ENCODE data around the gene FAM8A1. TPM values are rescaled to one million over a fixed set of nuclear protein-coding genes. Genes with fewer than 3 reads are reported as not detected.

The FAM8A1 gene
- total RNA-seq, 2 experiments from 2014 or later = 7.0 to 9.0 TPM

- Mint-ChIP-seq H3K4me1 (peaks cover 10% of the 10 kb centered on the region), H3K4me3 (no peak overlapping the region), H3K27me3 (no peaks in the 10 kb centered on the region), H3K27ac (no peak overlapping the region), H3K36me3 (peaks cover 48% of the 10 kb centered on the region), H3K9me3 (ENCODE audit: low read depth) (no peaks in the 10 kb centered on the region)
- ATAC-seq (no peak), DNase-seq (no peak)
- CTCF ChIA-PET = no interaction called here
These were observed 15.7 kb downstream of the FAM8A1 start for GRCh38 chr6:17615794-17616193.

GRCh38 chr6:17621003-17621402, 20.9 kb downstream of the FAM8A1 start:
- ATAC-seq (peak; percentile 20), DNase-seq (no peak)
- Mint-ChIP-seq H3K4me3 (no peak overlapping the region), H3K27ac (peak overlapping the region; percentile 44), H3K27me3 (no peaks in the 10 kb centered on the region), H3K4me1 (peaks cover 25% of the 10 kb centered on the region), H3K36me3 (peaks cover 64% of the 10 kb centered on the region), H3K9me3 (ENCODE audit: low read depth) (no peaks in the 10 kb centered on the region)
- CTCF ChIA-PET = no interaction called here

GRCh38 chr6:17622144-17622543, 22.0 kb downstream of the FAM8A1 start:
- no peak overlapping the region for H3K4me3 Mint-ChIP-seq
- DNase-seq (no peak), ATAC-seq (no peak)
- CTCF ChIA-PET = interaction anchor here (1.1 kb wide), 1 partner anchor 33 kb away, joined by 3 read pairs; no protein-coding TSS in a partner anchor
- peaks cover 26% of the 10 kb centered on the region for H3K4me1 Mint-ChIP-seq
- H3K27ac Mint-ChIP-seq = peak overlapping the region; percentile 32
- no peaks in the 10 kb centered on the region for H3K27me3 Mint-ChIP-seq
- H3K9me3 Mint-ChIP-seq (ENCODE audit: low read depth) = no peaks in the 10 kb centered on the region
- H3K36me3 Mint-ChIP-seq = peaks cover 62% of the 10 kb centered on the region

GRCh38 chr6:17624396-17624795, 24.3 kb downstream of the FAM8A1 start:
- H3K27ac Mint-ChIP-seq = no peak overlapping the region
- H3K27me3 Mint-ChIP-seq = no peaks in the 10 kb centered on the region
- DNase-seq (no peak), ATAC-seq (no peak)
- H3K9me3 Mint-ChIP-seq (ENCODE audit: low read depth) = no peaks in the 10 kb centered on the region
- peaks cover 35% of the 10 kb centered on the region for H3K4me1 Mint-ChIP-seq
- CTCF ChIA-PET = no interaction called here
- peaks cover 68% of the 10 kb centered on the region for H3K36me3 Mint-ChIP-seq
- H3K4me3 Mint-ChIP-seq = no peak overlapping the region

- DNase-seq = no peak
- no peaks in the 10 kb centered on the region for H3K9me3 Mint-ChIP-seq (ENCODE audit: low read depth)
- H3K27me3 Mint-ChIP-seq = no peaks in the 10 kb centered on the region
- CTCF ChIA-PET = interaction anchor here (1.1 to 1.2 kb wide), 2 partner anchors 43 to 85 kb away, joined by 3 read pairs; no protein-coding TSS in a partner anchor
- peak overlapping the region; percentile 33 for H3K27ac Mint-ChIP-seq
- H3K4me3 Mint-ChIP-seq = no peak overlapping the region
- ATAC-seq = no peak
- peaks cover 63% of the 10 kb centered on the region for H3K36me3 Mint-ChIP-seq
- H3K4me1 Mint-ChIP-seq = peaks cover 45% of the 10 kb centered on the region
These were observed 28.8 kb downstream of the FAM8A1 start for GRCh38 chr6:17628873-17629272.

GRCh38 chr6:17629824-17630510, 29.9 kb downstream of the FAM8A1 start:
- no peak overlapping the region for H3K27ac Mint-ChIP-seq
- no peak overlapping the region for H3K4me3 Mint-ChIP-seq
- H3K9me3 Mint-ChIP-seq (ENCODE audit: low read depth) = no peaks in the 10 kb centered on the region
- CTCF ChIA-PET = no interaction called here
- H3K36me3 Mint-ChIP-seq = peaks cover 62% of the 10 kb centered on the region
- peaks cover 53% of the 10 kb centered on the region for H3K4me1 Mint-ChIP-seq
- H3K27me3 Mint-ChIP-seq = no peaks in the 10 kb centered on the region
- no peak for ATAC-seq
- DNase-seq = no peak

- no peak for ATAC-seq
- no peaks in the 10 kb centered on the region for H3K9me3 Mint-ChIP-seq (ENCODE audit: low read depth)
- H3K4me1 Mint-ChIP-seq = peaks cover 57% of the 10 kb centered on the region
- no peaks in the 10 kb centered on the region for H3K27me3 Mint-ChIP-seq
- CTCF ChIA-PET = interaction anchor here (1.0 kb wide), 1 partner anchor 61 kb away, joined by 4 read pairs; no protein-coding TSS in a partner anchor
- no peak overlapping the region for H3K4me3 Mint-ChIP-seq
- H3K27ac Mint-ChIP-seq = no peak overlapping the region
- no peak for DNase-seq
- peaks cover 61% of the 10 kb centered on the region for H3K36me3 Mint-ChIP-seq
These were observed 30.5 kb downstream of the FAM8A1 start for GRCh38 chr6:17630511-17631073.

GRCh38 chr6:17632934-17633333, 32.8 kb downstream of the FAM8A1 start:
- ATAC-seq (peak; percentile 23), DNase-seq (no peak)
- Mint-ChIP-seq H3K4me3 (peak overlapping the region; percentile 45), H3K27ac (peak overlapping the region; percentile 83), H3K4me1 (peaks cover 68% of the 10 kb centered on the region), H3K36me3 (peaks cover 66% of the 10 kb centered on the region), H3K27me3 (no peaks in the 10 kb centered on the region), H3K9me3 (ENCODE audit: low read depth) (no peaks in the 10 kb centered on the region)
- CTCF ChIA-PET = interaction anchor here (0.6 to 1.3 kb wide), 5 partner anchors 39 to 618 kb away, joined by 3 to 4 read pairs (median 4); no protein-coding TSS in a partner anchor

GRCh38 chr6:17633465-17634188, 33.5 kb downstream of the FAM8A1 start:
- CTCF ChIA-PET = interaction anchor here (0.6 to 1.3 kb wide), 4 partner anchors 22 to 129 kb away, joined by 3 to 4 read pairs (median 4); no protein-coding TSS in a partner anchor
- H3K9me3 Mint-ChIP-seq (ENCODE audit: low read depth) = no peaks in the 10 kb centered on the region
- peaks cover 70% of the 10 kb centered on the region for H3K4me1 Mint-ChIP-seq
- no peaks in the 10 kb centered on the region for H3K27me3 Mint-ChIP-seq
- H3K36me3 Mint-ChIP-seq = peaks cover 67% of the 10 kb centered on the region
- peak overlapping the region; percentile 45 for H3K4me3 Mint-ChIP-seq
- ATAC-seq (peak; percentile 92), DNase-seq (peak; percentile 72)
- peak overlapping the region; percentile 83 for H3K27ac Mint-ChIP-seq

GRCh38 chr6:17635568-17635967, 35.5 kb downstream of the FAM8A1 start:
- H3K4me1 Mint-ChIP-seq = peaks cover 58% of the 10 kb centered on the region
- H3K4me3 Mint-ChIP-seq = no peak overlapping the region

GRCh38 chr6:17638212-17638715, 38.2 kb downstream of the FAM8A1 start:
- Mint-ChIP-seq H3K27ac (peak overlapping the region; percentile 42), H3K27me3 (no peaks in the 10 kb centered on the region), H3K9me3 (ENCODE audit: low read depth) (no peaks in the 10 kb centered on the region), H3K4me3 (no peak overlapping the region), H3K4me1 (peaks cover 43% of the 10 kb centered on the region), H3K36me3 (peaks cover 75% of the 10 kb centered on the region)
- ATAC-seq (no peak), DNase-seq (no peak)
- CTCF ChIA-PET = interaction anchor here (0.9 kb wide), 1 partner anchor 54 kb away, joined by 3 read pairs; no protein-coding TSS in a partner anchor

More at GRCh38 chr6:17635568-17635967, 35.5 kb downstream of the FAM8A1 start:
- CTCF ChIA-PET = interaction anchor here (0.8 to 1.5 kb wide), 2 partner anchors 24 to 40 kb away, joined by 3 read pairs; no protein-coding TSS in a partner anchor
- H3K27ac Mint-ChIP-seq = peak overlapping the region; percentile 61
- DNase-seq (no peak), ATAC-seq (no peak)
- H3K27me3 Mint-ChIP-seq = no peaks in the 10 kb centered on the region
- H3K36me3 Mint-ChIP-seq = peaks cover 66% of the 10 kb centered on the region
- no peaks in the 10 kb centered on the region for H3K9me3 Mint-ChIP-seq (ENCODE audit: low read depth)

- DNase-seq (no peak), ATAC-seq (no peak)
- Mint-ChIP-seq H3K36me3 (peaks cover 75% of the 10 kb centered on the region), H3K27ac (no peak overlapping the region), H3K4me1 (peaks cover 25% of the 10 kb centered on the region), H3K9me3 (ENCODE audit: low read depth) (no peaks in the 10 kb centered on the region), H3K27me3 (no peaks in the 10 kb centered on the region), H3K4me3 (no peak overlapping the region)
- CTCF ChIA-PET = interaction anchor here (1.0 to 1.2 kb wide), 2 partner anchors 19 to 41 kb away, joined by 3 read pairs; partner anchors contain the start of gene FAM8A1
These were observed 40.4 kb downstream of the FAM8A1 start for GRCh38 chr6:17640477-17640917.

GRCh38 chr6:17648745-17649144, 48.6 kb downstream of the FAM8A1 start:
- Mint-ChIP-seq H3K27me3 (no peaks in the 10 kb centered on the region), H3K4me3 (no peak overlapping the region), H3K27ac (no peak overlapping the region), H3K36me3 (peaks cover 51% of the 10 kb centered on the region), H3K4me1 (peaks cover 18% of the 10 kb centered on the region), H3K9me3 (ENCODE audit: low read depth) (no peaks in the 10 kb centered on the region)
- CTCF ChIA-PET = no interaction called here
- ATAC-seq = no peak
- no peak for DNase-seq
